HG02588 (cell line): ENCODE measurements around the gene GNG13.

Experiments used
- ATAC-seq: cut with Tn5 transposase; IDR thresholded peaks from one replicate; pipeline ENCODE4 v1.9.1; 2021; ENCODE audit warnings: mild to moderate bottlenecking, moderate library complexity; ENCODE audit not compliant: unreplicated experiment

GNG13 gene

DNA sequence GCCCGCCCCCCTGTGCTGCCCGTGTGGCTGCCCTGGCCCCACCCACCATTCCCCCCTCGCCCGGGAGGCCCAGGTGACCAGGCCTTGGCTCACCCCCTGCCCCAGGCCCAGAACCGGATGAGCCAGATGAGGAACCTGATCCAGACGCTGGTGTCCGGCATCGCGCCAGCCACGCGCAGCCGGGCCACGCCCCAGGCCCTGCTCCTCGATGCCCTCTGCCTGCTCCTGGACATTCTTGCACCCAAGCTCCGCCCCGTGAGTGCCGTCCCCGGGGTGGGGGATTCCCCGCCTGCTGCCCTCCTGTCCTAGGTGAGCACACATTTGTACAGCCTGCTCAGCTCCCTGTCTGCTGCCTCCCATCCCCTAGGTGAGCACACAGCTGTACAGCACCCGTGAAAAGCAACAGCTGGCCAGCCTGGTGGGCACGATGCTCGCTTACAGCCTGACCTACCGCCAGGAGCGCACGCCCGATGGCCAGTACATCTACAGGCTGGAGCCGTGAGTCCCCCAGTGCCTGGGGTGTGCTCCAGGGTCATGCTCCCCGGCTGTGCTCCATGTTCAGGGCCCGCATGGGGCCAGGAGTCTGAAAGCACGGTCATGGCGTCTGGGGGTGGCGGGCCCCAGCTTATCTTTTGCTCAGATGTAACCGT, 4.8 kb downstream of the GNG13 start:
- ATAC-seq, result no peak

DNA sequence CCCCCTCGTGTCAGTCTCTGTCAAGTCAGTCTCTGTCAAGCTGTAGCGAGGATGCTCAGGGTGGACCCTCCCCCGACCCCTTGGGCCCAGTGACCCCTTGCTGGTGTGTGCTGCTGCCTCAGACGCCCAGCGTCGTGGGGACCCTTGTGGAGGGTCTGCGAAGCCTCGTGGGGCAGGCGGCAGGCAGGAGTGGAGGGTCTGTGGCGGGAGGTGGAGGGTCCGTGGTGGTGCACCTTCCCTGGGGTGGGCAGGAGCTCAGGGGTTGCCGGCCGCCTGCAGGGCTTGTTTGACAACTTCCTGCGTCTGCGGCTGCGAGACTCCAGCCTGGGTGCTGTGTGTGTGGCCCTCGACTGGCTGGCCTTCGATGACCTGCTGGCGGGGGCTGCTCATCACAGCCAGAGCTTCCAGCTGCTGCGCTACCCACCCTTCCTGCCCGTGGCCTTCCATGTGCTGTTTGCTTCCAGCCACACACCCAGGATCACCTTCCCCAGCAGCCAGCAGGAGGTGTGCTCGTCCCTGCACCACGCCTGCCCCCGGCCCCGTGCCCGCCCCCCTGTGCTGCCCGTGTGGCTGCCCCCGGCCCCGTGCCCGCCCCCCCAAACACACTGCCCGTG, 5.6 kb downstream of the GNG13 start:
- ATAC-seq, result no peak

DNA sequence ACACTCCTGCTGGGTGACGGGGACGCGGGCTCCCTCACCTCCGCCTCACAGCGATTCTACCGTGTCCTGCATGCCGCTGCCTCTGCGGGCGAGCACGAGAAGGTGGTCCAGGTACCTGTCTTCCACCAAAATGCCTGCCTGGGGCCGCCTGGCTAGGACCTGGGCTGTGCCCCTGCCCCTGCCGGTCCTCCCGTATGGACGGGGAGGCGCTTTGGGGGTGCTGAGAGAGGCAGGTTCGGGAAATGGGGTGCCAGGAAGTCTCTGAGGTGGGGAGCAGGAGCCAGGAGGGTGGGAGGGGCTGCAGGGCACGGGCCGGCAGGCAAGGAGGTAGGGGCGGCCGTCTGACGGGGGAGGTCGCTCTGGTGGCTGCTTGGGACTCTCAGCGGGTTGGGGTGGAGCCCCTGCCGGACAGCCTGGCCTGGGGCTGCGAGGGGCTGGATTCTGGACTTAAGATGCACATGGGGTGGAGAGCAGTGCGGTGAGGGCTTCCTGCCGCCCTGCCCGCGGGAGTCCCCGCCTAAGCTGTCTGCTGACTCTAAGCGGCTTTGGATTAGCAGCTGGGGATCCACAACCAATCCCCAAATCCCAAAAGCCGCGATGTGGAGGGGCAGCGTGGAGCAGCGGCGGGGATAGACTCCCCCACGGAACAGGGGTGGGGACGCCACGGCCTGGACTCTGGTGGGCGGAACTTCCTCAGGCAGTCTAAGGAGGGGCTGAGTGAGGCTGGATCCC, 6.3 kb downstream of the GNG13 start:
- no peak for ATAC-seq

DNA sequence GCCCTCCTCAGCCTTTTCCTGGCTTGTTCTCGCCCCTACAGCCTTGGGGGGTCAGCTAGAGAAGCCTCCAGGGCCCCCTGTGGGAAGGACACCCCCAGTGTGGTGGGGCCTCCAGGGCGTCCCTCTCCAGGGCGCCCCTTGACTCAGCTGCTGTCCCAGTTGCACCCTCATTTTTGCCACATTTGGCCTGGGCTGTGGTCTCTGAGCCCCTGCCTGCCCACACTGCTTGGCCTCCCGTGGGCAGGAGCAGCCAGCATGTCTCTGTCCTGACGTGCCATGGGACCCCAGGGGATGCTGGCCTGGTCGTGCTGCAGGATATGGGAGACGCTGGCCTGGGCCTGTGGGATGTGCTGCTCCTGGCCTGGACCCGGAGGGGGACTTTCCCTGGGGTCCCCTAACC, 7.1 kb downstream of the GNG13 start:
- ATAC-seq, result no peak

DNA sequence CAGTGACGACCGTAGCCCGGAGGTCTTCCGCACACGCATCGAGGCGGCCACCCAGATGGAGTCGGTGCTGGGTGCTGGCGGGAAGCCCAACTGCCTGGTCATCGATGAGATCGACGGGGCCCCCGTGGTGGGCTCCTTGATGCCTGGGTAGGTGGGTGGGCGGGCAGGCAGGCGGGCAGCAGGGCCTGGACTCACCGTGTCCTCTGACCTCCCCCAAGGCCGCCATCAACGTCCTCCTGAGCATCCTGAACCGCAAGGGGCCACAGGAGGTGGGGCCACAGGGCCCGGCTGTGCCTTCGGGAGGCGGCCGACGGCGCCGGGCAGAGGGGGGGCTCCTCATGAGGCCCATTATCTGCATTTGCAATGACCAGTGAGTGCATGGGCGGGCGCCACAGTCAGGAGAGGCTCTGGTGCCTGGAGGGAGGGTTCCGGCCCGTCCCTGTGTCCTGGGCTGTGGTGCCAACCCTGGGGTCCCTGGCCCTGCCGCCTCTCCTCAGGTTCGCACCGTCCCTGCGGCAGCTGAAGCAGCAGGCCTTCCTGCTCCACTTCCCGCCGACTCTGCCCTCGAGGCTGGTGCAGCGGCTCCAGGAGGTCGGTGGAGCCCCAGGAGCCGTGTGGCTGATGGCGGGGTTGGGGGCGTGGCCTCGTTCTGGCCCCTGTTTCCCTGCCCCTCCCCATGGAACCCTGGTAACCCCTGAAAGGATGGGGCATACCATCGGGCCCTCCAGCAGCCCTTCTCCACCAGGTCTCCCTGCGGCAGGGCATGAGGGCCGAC, 8.1 kb downstream of the GNG13 start:
- no peak for ATAC-seq

DNA sequence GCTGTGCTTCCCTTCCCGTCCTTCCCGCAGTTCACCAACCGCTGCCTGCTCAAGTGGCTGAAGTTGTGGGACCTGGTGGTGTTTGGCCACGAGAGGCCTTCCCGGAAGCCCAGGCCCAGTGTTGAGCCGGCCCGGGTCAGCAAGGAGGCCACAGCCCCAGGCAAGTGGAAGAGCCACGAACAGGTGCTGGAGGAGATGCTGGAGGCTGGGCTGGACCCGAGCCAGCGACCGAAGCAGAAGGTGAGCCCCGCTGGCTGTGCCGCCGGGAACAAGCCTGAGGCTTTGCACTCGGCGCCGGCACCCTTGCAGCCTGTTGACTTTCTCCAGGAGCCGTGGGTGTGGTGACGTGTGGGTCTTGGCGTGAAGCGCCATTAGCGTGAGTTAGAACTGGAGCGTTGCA, 9.4 kb downstream of the GNG13 start:
- ATAC-seq, result no peak

DNA sequence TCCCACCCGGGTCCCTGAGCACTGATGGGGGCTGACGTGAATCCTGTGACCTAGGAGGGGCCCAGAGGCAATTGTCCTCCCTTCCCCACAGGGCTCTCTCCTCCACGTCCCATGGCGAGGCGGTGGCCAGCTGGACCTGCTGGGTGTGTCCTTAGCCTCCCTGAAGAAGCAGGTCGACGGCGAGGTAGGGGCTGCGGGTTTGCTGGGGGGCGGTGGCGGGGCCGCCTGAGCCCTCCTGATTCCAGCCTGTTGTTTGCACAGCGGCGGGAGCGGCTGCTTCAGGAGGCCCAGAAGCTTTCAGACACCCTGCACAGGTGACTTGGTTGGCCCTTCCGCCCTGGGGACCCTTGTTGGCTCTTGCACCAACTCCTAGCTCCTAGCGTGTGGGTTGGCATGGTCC, 10.4 kb downstream of the GNG13 start:
- ATAC-seq, result no peak

DNA sequence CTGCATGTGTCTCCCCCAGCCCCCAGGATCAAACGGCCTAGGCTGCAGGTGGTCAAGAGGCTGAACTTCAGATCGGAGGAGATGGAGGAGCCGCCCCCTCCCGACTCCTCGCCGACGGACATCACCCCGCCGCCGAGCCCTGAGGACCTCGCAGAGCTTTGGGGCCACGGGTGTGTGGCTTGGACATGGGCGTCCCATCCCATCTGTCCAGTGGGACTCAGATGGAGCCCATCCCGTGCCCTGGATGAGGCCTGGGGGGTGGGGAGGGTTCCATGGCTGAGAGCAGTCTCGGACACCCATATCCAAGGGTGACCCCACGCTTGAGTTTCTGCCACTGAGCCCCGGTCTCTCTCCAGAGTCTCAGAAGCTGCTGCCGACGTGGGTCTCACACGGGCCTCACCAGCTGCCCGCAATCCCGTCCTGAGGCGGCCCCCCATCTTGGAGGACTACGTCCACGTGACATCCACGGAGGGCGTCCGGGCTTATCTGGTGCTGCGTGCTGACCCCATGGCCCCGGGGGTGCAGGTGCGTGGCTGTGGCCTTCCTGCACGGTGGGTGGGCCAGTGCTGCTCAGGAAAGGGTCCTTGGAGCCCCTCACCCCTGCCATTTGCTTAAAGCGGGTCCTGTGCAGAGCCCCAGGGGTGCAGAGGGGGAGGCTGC, 11.2 kb downstream of the GNG13 start:
- ATAC-seq, result no peak

DNA sequence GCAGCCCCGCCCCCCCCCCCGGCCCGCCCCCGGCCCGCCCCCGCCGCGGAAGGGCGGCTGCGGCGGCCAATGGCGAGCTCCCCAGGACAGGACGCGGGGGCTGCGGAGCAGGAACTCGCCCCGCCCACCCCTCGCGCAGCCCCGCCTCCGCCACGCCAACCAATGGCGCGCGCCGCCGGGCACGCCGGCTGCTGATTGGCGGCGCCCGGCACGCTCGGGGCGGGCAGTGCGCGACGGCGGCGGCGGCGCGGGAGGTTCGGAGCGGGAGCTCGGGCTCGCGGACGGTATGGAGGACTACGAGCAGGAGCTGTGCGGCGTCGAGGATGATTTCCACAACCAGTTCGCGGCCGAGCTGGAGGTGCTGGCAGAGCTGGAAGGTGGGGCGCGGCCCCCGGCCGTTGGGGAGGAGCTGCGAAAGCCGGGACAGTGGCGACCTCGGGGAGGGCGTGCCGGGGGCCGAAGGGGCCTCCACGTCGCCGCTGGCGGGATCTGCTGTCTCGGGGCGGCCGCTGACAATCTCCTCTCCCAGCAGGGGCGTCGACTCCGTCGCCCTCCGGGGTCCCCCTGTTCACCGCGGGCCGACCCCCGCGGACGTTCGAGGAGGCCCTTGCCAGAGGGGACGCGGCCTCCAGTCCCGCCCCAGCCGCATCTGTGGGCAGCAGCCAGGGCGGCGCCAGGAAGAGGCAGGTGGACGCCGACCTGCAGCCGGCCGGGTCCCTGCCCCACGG, 12.0 kb downstream of the GNG13 start, which contains the start of gene CHTF18:
Gene CHTF18, plus strand, starts transcription at position 222 of the 728 bp plus-strand sequence. Its CDS starts 65 bp downstream, at position 287.
- ATAC-seq, result peak; percentile 66

DNA sequence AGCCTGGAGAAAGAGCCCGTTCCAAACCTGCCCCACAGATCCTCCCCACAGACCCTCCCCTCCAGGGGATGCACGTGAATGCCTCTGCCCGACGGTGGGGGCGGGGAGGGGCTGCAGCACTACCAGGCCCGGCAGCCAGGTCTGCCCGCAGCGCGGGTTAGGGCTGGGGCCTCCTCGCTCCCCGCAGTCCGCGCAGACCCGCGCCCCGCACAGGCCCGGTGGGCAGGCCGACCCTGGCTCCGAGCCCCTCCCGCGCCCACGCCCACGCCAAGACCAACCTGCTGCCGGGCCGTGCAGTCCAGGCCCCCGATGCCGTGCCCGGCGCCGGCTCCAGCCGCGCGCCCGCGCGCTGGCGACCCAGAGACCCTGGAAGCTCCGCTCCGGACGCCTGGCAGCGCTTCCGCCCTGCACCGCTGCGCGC, 12.5 kb downstream of the GNG13 start, which contains the start of gene RPUSD1:
Gene RPUSD1, minus strand, starts transcription at position 404 of the 421 bp plus-strand sequence. CDS start 644 bp downstream, outside the sequence.
- no peak for ATAC-seq

DNA sequence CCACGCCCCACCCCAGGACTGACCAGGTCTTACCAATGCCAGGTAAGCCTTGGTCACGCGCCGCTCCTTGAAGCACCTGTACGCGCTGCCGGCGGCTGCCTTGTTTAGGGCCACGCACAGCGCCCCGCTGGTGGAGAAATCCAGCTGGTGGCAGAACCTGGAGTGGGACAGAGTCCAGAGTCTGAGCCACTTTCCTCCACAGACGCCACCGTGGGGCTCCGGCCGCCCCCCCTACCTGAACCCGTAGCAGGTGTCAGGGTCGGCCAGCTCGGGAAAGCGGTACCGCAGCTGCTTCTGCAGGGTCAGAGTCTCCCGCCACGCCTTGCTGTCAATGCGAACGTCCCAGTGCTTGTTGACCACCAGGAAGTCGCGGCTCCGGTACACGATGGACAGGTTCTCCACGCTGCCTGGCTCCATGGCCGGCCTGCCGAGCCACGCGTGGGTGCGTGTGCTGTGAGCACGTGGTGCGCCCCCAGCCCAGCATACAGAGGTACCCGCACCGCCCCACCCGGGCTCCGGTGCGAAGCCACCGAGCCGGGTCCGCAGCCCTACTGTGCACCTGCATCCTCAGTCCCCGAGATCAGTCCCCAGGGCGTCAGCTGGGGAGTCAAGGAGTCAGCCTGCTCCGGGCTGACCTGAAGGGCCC, 13.1 kb downstream of the GNG13 start:
- ATAC-seq, result no peak

DNA sequence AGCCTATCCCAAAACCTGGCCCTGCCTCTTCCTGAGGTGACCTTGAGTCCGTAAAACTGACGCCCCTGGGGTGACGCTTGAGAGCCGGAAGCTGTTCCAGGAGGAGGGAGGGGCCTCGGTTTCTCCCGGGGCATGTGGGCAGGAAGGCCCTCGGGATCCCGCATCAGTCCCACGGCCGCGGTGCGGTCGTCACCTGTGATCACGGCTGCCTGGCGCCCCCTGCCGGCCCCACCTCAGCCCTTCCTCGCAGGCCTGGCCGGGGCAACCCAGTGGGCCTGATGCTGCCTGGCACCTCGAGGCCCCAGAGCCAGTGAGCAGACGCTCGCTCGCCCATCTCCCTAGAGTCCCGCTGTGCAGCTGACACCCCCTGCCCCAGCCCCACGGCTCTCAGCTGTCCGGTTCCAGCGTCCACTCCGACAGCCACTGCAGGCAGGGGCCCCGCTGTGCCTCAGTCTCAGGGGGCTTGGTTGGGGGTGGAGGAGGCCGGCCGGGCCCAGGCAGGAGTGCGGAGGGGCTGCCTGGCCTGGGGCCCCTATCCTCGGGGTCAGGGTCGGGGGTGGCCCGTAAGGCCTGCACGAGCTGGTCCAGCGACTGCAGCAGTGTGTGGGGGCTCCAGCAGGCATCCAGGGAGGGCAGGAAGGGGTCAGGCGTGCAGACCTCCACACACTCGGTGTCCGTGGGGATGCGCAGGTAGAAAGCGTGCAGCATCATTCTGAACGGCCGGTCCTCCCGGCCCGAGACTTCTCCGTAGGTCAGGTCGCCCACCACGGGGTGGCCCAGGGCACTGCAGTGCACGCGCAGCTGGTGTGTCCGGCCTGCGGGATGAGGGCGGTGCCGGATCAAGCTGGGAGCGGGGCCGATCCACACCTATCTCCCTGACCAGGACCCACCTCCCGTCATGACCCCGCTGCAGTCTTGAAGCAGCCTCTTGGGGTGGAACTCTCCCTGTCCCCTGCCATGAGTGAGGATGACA, 14.7 kb downstream of the GNG13 start:
- ATAC-seq, result no peak

DNA sequence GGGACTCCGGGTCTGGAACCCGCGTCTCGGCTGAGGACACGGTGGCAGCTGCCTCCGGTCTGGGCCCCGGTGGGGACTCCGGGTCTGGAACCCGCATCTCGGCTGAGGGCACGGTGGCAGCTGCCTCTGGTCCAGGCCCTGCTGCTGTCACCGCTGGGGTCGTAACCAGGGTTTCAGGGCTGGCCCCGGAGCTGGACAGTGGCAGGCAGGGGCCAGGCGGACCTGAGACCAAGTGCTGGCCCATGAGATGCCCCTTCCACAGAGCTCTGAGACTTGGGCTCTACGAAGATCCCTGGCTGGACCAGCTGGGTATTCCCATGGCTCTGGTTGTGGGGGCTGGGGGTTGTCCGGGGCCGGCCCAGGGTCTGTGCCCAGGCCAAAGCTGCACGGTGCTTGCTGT, 16.1 kb downstream of the GNG13 start:
- no peak for ATAC-seq

DNA sequence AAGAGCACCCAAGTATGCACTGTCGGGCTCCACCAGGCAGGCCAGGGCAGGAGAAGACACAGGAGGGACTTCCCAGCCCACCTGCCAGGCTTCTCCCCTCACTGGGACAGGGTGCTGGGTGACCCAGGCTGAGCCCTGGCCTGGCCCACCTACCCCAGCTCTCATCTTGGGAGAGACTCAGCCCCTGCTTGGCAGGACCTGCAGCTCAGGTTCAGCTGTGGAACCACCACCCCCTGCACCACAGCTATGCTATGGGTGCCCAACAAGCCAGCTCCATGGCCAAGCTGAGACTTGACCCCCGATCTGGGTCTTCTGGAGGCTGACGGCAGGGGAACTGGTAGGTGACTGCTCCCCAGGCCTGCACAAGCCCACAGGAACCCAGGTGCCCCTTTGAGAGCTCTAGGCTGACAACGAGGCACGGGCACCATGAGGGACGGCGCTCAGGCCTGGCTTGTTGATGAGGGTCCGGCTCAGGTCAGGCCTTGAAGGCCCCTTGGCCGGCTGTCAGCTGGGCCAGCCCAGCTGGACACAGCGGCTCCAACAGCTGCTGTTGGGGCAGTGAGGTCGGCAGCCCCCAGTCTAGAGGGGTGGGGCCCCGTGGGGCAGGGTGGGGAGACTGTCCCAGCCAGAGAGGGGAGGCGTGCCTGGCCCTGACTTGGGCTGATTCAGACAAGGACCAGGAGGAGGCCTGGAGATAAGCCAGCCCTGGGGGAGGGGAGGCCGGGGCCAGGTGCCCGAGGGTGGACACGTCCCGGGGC, 17.0 kb downstream of the GNG13 start:
- ATAC-seq, result no peak

DNA sequence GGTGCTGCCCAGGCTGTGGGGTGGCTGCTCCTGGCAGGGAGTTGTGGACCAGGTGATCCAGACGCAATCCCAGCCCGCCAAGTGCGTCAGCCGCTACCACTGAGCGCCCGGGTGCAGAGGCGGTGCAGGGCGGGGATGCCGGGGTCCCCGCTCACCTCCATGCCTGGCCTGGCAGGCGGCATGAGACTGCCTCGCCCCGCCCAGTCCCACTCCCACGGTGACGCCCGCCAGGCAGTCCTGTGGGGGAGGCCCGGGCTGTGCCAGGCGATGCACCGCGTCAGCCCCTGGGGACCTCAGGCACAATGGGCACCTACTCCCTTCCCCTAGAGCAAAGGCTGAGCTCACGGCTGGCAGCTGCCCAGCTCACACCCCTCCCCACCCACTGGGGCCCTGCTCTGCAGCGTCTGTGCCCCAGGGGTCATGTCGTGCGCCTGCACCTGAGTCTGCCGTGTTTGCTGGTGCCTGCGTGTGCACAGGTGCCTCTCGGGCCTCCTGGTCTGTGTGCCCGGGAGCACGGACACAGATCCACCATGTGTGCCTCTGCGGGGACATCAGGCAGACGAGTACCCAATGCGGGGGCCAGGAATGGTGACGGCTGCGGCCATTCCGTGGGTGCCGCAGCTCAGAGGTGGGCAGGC, 17.6 kb downstream of the GNG13 start:
- ATAC-seq, result no peak

DNA sequence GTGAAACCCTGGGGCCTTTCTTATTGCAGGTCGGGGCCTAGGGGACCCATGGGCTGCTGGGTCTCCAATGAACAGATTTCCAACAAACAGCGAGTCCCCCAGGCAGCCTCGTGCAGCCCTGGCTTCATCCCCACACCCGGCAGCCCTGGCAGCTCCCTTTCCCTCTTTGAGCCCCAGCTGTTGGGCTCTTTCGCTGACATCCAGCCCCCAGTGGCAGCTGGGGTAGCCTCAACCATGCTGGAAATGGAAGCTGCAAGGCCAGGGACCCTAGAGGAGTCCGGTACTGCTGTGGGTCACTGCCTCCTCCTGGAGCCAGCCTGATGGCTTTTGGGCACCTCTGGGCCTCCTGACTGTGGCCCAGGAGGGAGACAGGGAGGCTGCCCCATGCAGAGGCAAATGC, 18.3 kb downstream of the GNG13 start:
- ATAC-seq, result no peak

DNA sequence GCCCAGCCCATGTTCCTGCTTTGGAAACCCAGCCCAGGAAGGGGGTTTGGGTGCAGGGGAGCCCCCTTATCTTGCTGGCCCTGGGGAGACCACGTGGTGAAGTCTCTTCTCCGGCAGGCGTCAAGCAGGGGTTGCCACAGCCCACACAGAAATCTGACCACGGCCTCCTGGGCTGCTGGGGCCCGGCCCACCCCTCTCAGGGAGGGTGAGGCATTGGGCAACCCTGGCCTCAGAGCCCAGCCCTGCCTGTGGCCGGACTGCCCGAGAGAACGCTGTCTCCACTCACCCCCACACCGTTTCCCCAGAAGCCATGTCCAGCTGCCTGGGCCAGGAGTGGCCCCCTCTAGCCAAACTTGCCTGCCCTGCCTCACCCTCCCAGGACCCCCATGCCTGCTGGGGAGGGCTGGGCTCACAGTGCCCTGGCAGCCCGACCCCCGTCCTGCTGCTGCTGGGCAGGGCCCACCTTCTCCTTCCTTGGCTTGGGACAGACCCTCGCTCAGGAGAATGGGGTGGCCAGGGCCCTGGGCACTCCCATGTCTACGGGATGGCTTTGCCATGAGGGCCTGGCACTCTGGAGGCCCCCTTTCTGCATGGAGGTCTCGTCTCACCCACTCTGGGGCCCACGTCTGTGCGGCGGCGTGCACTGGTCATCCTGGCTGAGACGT, 19.1 kb downstream of the GNG13 start:
- no peak for ATAC-seq
